GM19240 (cell line): ENCODE results near the gene LYZL6.

Experiments
- DNase-seq: peaks from one replicate; pipeline ENCODE4 v3.0.0; 2011; ENCODE audit warnings: low spot score; ENCODE audit not compliant: insufficient read length

The LYZL6 gene, protein sequence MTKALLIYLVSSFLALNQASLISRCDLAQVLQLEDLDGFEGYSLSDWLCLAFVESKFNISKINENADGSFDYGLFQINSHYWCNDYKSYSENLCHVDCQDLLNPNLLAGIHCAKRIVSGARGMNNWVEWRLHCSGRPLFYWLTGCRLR

DNA sequence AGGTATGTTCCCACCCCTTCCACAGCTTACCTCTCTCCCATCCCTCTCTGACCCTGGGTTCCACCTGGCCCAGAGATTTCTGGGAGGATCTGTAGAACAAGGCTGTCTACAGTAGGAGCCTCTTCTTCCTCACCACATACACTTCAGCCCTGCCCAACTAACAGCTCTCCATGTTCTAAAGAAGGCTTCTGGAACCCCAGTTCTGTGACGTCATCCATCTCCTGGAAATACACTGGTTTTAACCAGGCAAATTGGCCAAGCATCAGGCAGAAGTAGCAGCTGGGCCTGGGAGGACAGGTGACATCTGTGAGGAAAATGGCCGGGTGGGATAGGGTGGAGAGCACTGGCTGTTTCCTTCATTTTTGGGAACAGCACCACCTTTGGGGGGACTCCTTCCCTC, at the start of gene LYZL6:
TSS of gene LYZL6 (minus strand) at position 177 of the 400 bp plus-strand sequence. CDS start 4,357 bp downstream, outside the sequence.
- DNase-seq: no peak

DNA sequence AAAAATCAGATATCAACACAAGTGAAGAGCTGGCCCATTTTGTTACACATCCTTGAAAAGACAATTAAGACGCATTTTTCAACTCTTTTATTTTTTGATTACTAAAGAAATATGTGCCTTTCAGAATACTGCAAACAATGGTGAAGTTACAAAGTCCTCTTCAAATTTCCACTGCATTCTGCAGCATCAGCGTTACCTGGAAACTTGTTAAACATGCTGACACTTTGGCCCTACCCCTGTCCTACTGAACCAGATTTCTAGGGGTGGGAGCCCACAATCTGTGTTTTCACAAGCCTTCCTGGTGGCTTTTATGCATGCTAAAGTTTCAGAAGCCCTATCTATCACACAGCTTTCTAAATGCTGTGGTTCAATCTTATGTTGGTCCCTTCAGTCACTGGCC, 47.6 kb upstream of the LYZL6 start:
- DNase-seq: no peak

DNA sequence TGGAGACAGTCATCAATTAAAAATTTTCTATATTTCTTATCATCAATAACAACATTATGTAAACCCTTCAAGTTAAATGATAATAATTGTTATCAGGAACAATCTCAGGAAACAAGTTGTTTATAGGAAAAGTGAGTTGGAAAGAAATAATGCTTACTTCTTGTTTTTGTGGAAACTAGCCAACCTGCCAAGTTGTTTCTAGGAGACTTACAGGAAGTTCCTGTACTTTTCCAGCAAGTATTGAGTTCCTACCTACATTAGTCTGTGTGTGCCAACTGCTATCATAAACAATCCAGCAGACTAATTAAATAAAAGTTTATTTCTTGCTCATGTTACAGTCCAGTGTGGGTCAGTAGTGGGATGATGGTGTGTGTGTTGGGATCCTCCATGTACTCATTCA, 44.7 kb upstream of the LYZL6 start:
- DNase-seq: no peak

DNA sequence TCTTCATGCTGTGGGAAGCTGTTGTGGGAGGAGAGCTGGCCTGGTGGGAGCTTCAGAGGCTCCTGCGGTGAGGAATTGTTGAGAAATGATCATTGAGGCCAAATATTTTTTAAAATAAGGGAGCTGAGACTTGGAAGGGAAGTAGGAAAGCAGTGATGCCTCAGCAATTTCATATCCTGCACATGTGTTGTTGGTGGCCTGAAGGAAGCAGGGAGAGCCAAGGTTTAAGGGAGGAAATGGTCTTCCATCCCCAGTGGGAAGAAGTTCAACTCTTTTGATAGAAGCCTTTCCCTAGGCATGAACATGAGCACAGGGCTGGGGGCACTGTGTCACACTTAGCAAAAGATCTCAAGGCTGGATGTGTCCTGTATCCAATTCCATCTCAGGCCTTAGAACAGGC, 43.1 kb upstream of the LYZL6 start, which contains the start of gene CCL14:
TSS of gene CCL14 (minus strand) at position 87 of the 400 bp plus-strand sequence. CDS start at position 7, 80 bp downstream.
- no peak for DNase-seq

DNA sequence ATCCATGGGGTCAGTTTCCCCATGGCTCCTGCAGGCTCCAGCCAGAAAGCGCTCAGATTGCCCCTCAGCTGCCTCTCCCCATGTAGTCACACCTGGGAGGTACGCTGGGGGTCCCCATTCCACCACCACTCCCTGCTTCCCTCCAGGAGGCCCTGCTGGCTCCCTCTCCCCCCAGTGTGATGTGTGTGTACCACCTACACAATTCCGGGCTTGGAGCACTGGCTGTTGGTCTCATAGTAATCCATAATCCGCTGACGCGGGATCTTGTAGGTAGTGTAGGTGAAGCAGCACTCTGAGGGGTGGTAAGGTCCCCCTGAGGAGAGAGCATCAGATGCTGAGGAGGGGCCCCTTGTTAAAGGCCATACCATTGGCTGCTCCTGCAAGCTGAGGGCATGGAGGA, 40.6 kb upstream of the LYZL6 start:
- no peak for DNase-seq

DNA sequence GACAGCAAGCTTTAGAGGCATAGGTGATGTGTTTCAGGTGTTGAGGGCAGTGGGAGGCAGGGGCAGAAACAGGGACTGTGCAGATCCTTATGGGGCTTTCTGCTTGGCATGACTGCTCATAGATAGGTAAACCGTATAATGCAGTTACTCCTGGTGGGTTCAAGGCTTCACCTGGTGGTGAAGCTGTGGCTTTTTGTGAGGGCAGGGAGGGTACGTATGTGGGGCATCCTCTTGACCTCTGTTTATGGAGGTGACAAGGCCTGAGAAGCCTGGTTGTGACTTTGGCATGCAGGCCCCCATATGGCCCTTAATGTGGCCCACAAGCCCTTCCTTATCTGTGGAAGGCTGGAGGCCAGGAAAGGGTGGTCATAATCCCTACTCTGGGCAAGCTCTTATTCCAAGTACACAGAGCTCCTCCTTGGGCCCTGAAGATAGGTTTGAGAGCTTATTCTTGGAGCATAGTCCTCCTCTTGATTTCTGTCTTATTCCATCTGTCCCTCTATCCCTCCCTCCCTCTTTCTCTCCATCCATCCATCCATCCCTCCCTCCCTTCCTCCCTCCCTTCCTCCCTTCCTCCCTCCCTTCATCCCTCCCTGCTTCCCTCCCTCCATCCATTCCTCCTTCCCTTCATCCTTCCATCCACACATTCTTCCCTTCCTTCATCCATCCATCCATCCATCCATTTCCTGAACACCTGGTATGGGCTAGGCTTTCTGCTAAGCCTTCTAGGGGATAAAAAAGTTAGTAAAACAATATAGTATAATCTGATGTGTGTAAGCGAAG, 39.1 kb upstream of the LYZL6 start:
- DNase-seq: no peak

DNA sequence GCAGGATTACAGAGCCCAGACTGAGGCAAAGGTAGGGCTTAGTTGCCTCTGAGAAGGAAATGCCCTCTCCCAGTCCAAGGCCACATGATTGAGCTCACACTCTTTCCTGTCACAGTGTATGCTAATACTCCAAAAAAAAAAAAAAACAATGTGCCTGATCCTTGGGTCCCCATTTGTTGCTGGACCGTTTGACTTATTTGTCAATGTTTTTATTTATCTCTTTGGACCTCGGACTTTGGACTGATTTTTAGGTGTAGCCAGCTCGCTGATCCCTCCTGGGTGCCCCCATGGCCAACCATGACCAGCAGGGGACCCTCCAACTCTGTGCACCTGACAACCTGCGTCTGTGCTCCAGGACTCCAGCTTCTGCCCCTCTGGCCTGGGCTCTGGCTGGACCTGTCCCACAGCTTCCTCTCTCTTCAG, 38.4 kb upstream of the LYZL6 start:
- no peak for DNase-seq

DNA sequence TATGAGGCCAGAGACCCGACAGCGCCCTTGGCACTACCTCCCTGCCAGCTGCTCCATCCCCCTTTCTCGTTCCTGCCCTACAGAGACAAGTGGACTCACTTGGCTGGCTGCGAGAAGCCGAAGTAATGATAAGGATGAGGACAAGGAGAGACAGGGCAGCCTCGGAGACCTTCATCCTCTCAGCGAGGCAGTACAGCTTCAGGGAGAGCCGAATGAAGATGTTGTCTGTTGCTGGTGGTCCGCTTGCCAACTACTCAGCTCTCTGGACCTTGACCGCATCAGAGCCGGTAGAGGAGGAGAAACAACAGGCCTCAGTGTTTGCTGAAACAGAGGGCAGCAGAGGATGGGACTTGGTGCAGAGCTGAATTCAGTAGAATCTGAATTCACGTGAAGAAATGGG, 37.7 kb upstream of the LYZL6 start, which contains the start of gene CCL16:
TSS of gene CCL16 (minus strand) at position 252 of the 400 bp plus-strand sequence. CDS start at position 175, 77 bp downstream.
- DNase-seq: no peak

DNA sequence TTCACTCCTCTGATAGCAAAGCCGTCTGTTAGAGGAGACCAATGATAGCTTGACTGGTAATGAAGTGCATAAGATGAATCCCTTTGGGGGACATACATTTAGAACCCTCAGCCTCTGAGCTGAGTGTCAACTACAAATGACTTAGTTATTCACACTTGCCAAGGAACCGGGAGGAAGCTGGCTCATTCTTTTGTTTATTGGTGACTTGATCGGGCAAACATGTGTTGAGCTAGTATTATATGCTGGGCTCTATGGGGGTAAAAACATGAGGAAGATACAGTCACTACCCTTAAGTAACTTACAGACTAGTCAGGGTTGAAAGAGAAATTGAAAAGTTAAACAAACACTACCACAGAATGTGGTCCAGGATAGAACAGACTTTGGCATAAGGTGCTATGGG, 34.8 kb upstream of the LYZL6 start:
- no peak for DNase-seq

DNA sequence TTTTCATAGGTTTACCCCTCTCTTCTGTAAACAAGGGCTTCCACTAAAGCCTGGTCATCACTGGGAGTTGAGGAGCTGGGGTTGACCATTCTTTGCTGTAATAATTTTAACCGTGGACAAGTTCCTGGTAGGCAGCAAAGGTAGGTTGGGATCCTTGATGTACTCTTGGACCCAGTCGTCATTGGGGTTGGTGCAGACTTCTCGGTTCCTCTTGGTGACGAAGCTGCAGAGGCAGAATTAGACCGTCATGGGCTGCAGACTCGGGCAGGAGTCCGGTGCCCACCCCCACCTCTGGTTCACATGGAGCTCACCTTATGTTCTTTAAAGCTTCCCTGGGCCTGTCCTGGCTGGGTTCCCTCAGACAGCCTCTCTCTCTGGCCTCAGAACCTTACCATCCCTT, 34.0 kb upstream of the LYZL6 start:
- no peak for DNase-seq

DNA sequence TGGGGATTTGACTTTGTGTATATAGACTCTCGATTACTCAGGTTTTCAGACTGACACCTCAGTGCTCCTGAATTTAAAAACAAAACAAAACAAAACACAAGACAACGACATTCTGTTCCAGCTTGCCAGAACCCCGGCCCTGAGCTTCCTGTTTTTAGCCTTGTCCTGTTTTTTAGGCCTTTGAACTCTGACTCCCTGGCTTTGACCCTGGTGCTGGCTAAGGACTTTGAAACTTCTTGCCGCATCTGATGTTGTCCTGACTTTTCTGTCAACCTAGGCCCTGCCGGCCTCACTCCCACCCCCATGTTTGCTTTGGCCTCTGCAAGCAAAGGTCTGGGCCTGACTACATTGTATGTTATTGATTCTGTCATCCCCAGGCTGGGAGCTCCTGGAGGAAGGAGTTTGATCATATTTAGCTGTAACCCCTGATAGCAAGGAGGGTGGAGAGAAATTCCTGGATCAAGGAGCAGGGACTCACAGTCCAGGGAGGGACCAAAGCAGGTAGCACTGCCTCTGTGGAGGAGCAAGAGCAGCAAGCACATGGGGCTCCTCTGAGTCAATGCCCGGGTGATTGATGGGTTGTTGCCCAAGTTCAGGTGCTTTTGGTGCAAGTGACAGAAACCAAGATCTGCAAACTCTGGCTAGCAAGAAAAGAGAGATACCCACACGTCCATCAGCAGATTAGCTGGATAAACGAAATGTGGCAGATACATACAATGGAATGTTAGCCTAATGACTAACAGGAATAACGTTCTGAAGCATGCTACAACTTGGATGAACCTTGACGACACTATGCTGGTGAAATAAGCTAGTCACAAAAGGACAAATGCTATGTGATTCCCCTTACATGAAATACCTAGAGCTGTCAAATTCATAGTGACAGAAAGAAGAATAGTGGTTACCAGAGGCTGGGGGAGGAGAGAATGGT, 30.1 kb upstream of the LYZL6 start:
- DNase-seq: no peak

DNA sequence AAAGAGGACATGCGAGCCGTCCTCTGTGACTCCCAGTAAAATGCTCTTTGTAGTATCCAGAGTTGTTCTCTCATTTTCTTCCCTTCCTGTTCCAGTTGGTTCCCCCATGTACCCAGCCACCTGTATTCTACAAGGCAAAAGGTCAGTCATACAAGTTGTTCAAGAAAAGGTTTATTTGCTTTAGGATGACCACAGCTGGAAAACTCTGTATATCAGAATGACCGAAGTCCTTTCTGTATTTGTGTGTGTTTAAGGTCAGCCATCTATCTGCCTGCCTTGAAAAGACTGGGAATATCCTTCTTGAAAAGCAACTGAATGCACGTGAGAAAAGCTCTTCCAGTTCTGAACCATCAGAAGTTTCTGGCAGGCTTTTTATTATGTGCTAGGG, 29.4 kb upstream of the LYZL6 start:
- no peak for DNase-seq

DNA sequence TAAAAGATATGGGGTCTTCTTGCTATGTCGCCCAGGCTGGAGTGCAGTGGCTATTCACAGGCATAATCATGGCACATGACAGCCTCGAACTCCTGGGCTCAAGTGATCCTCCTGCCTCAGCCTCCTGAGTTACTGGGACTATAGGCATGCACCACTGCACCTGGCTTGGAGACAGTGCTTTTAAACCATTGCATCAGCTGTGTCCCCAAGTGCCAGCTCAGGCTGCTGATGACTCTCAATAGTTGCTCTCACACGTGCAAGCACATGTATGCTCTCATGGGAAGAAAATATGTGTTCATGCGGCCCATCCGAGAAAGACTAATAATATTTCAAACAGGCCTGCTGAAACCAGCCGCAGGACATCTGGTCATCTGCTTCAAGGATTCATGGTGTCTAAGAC, 29.0 kb upstream of the LYZL6 start:
- no peak for DNase-seq

DNA sequence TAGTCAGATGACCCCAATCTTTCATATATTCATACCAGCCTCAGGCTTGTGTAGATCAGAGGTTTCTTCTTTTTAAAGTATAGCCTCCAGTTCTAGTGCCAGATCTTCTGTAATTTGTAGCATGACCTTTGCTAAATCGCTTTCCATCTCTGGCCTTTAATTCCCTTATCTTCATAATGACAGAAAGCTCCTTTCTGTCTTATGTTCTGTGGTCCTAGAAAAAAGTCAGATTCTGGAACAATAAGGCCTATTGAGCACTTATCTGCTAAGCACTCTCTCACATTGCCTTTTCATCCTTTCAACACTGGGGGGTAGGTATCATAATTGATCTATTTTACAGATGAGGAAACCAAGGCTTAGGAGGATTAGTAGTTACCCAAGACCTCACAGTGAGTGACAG, 28.6 kb upstream of the LYZL6 start:
- DNase-seq: no peak

DNA sequence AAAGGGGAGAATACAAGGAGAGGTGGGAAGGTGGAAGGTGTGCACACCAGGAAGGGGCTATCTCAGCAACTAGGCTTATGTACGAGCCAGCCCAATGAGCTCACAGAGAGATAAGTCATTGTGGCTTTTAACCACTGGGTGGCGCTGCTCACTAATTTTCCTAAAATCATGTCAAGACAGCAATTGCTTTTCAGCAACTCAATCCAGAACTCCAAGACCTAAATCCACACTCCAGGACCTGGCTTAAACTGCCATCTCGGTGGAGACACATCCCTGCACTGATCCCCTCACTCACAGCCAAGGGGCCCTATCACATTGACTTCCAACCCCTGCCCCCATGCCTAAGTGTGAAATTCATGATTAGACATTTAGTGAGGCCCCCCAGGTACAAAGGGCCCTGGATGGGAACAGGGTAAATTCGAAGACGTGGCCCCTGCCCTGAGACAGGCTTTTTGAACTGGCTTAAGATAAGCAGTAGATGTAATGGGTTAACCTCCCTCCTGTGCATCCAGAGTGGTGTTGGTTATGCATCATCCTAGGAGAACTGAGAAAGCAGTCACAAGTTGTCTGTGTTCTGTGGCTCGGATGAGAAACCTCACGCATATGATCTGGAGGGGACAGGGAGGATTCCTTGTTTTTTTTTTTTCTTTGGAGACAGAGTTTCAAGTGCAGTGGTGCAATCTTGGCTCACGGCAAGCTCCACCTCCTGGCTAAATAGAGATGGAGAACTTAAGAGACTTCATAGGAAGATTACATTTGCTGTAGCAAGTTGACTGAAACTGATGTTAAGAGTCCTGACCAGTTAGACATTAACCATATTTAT, 26.3 kb upstream of the LYZL6 start:
- no peak for DNase-seq

DNA sequence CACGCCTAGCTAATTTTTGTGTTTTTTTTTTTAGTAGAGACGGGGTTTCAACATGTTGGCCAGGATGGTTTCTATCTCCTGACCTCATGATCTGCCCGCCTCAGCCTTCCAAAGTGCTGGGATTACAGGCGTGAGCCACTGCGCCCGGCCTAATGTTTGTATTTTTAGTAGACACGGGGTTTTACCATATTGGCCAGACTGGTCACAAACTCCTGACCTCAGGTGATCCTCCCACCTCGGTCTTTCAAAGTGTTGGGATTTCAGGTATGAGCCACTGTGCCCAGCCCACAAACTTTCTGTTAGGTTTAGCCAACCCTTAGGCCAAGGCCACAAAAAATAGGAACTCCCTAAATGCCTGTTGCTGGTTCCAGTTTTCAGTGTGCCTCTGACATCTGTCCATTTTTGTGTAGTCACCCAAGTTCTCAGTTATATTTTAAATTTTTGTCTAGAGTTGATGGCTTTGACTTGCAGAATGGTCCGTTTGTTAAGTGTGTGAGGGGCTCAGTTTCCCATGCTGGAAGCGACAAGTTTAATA, 25.1 kb upstream of the LYZL6 start:
- DNase-seq: no peak

DNA sequence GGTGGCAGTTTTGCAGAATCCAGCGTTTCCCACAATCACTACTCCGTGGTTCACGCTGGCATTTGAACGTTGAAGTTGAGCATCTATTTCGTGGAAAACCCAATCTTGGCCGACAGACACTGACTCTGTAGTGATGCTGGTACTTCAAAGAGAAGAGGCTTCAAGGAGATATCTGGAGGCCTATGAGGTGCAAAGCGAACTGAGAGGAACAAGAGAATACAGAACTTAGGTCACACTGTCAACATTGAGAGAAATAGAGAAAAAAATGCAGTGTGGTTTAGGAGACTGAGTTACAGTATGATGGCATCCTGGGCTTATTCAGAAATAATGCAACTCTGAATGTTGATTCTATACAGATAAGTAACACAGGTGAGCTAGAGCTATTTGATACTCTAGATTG, 21.8 kb upstream of the LYZL6 start:
- DNase-seq: no peak

DNA sequence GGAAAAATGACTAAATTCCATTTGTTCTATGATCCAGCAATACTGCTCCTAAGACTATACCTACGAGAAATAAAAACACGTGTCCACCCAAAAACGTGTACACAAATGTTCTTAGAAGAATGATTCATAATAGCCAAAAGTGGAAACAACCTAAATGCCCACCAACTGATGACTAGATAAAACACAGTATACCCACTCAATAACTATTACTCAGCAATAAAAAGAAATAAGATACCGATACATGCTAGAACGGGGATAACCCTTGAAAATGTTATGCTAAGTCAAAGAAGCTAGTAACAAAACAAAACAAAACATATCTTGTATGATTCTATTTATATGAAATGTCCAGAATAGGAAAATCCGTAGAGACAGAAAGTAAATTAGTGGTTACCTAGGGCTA, 20.1 kb upstream of the LYZL6 start:
- no peak for DNase-seq

DNA sequence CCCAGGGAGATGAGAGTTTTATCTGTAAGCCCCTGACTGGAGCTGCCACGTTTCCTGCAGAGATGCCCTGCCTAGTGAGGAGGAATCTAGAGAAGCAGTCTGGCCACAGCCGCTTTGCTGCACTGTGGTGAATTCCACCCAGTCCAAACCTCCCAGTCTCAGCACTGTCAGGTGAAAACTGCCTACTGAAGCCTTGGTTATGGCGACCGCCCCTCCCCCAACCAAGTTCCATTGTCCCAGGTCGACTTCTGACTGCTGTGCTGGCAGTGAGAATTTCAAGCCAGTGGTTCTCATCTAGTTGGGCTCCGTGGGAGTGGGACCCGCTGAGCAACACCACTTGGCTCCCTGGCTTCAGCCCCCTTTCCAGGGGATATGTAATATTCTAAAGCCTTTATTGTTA, 10.2 kb upstream of the LYZL6 start:
- no peak for DNase-seq

DNA sequence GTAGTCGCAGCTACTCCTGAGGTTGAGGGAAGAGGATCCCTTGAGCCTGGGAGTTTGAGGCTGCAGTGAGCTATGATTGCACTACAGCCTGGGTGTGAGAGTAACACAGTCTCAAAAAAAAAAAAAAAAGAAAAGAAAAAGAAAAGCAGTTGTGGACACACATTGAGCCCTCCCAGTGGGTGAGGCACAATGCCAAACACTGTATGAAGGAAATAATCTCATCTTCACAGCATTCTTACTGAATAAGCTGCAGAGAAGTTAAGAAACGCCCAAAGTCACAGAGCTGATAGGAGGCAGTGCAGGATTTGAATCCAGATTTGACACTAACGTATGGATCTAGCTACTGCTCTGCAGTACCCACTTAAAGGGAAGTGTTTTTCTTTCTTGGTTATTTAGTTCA, 5.9 kb upstream of the LYZL6 start:
- DNase-seq: no peak

DNA sequence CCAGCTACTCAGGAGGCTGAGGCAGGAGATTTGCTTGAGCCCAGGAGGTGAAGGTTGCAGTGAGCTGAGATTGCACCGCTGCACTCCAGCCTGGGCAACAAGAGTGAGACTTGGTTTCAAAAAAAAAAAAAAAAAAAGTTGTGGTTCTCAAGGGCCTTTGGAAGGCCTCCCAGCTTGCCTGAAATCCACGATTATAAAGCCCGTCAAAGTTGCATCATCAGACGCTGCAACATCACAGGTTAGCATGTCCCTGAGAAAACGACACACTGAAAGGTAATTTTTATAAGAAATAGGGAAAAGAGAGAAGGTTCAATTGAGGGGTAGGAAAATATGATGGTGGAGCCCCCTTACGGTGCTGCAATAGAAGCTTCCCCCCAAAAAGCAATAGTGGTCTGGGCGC, 4.6 kb upstream of the LYZL6 start:
- no peak for DNase-seq
